Lung (tissue), 12 donors: ENCODE data around the gene PDIA2. TPM values are rescaled to one million over a fixed set of nuclear protein-coding genes. Genes with fewer than 3 reads are reported as not detected.
A peak's percentile ranks its signal among the peaks of the same experiment; 100 is the strongest.

Source experiments
- ATAC-seq: fragments of 200-7000 bp; cut with Tn5 transposase; one replicate; pipeline ENCODE4 v1.9.1; 2020; ENCODE audit warnings: moderate number of reproducible peaks; ENCODE audit not compliant: insufficient read depth, low FRiP score
- DNase-seq, 3 donors: peaks; one replicate each; pipeline ENCODE4 v3.0.0-alpha.2; 2013 to 2017
- H3K27ac ChIP-seq, 2 donors: one replicate each; pipeline ENCODE4 v1.5.1; 2013; ENCODE audit warnings: mild to moderate bottlenecking in 2 of 2, moderate library complexity in 2 of 2, control low read depth in 1 of 2, inconsistent platforms in 1 of 2, low read depth in 1 of 2, low read length in 1 of 2
- H3K27me3 ChIP-seq, 3 donors: one replicate each; pipeline ENCODE4 v1.5.1; 2013; ENCODE audit warnings: low read length in 2 of 3; ENCODE audit not compliant: control insufficient read depth in 3 of 3, insufficient read depth in 3 of 3
- H3K36me3 ChIP-seq, 4 donors: one replicate each; pipeline ENCODE4 v1.5.1; 2013; ENCODE audit warnings: low read length in 4 of 4, mild to moderate bottlenecking in 1 of 4, moderate library complexity in 1 of 4; ENCODE audit not compliant: control insufficient read depth in 4 of 4, insufficient read depth in 4 of 4
- H3K4me1 ChIP-seq, 5 donors: one replicate each; pipeline ENCODE4 v1.5.1; 2013; ENCODE audit warnings: low read length in 5 of 5, mild to moderate bottlenecking in 2 of 5, moderate library complexity in 1 of 5; ENCODE audit not compliant: control insufficient read depth in 5 of 5, insufficient read depth in 5 of 5
- H3K4me3 ChIP-seq: one replicate; pipeline ENCODE4 v1.5.1; 2013; ENCODE audit warnings: mild to moderate bottlenecking, control low read depth, moderate library complexity
- H3K9ac ChIP-seq, 2 donors: one replicate each; pipeline ENCODE4 v1.5.1; 2013; ENCODE audit warnings: low read length in 2 of 2, control low read depth in 1 of 2; ENCODE audit not compliant: insufficient read depth in 1 of 2
- H3K9me3 ChIP-seq, 4 donors: one replicate each; pipeline ENCODE4 v1.5.1; 2013; ENCODE audit warnings: low read length in 3 of 4, mild to moderate bottlenecking in 1 of 4, moderate library complexity in 1 of 4; ENCODE audit not compliant: control insufficient read depth in 4 of 4, insufficient read depth in 3 of 4
- CTCF ChIP-seq: IDR thresholded peaks from 2 replicates; pipeline ENCODE4 v1.5.1; 2012; ENCODE audit warnings: mild to moderate bottlenecking; ENCODE audit errors: control extremely low read depth, extremely low read depth
- WGBS, 2 donors: extraction: QIAGEN DNeasy Blood & Tissue Kit; methylation state at CpG; one replicate each; pipeline ENCODE4 v1.1.7; 2013; 5-methylcytosine and 5-hydroxymethylcytosine counted together
- polyA plus RNA-seq, 2 donors: library from polyadenylated mRNA; stranded (reverse); fragments of 200-250 nt; gene quantifications; one replicate each; pipeline ENCODE4 v1.2.1, GENCODE V29; 2013
- total RNA-seq, 2 donors: library from RNA; depleted of rRNA in 1 of 2; stranded (reverse); fragments of >200 nt in 1 of 2; gene quantifications; one replicate each; pipeline ENCODE4 v1.2.1, GENCODE V29; 2014 to 2021
- donor health status: control.
- donor health status: control.
- donor health status: Bipolar disorder and iron deficiency.
- donor health status: healthy.
- donor health status: DM: yes; HTN: yes; CAD: no.

Gene PDIA2
- total and polyA plus RNA-seq, 4 donors = 0.19 to 0.65 (median 0.24) TPM

- no peak for ATAC-seq
- Histone ChIP-seq H3K27me3 (peaks cover 7 to 19% (median 9%) of the 10 kb centered on the region in 3 donors), H3K4me3 (no peak overlapping the region), H3K9me3 (peaks cover 0 to 1% (median 0%) of the 10 kb centered on the region in 4 donors), H3K4me1 (peaks cover 0 to 17% (median 0%) of the 10 kb centered on the region in 5 donors), H3K9ac (no peak overlapping the region), H3K36me3 (no peaks in the 10 kb centered on the region), H3K27ac (no peak overlapping the region)
- 72 to 76% methylated on average over 7 of the region's 7 CpGs for WGBS, 2 donors
- TF ChIP-seq CTCF = no peak
- no peak for DNase-seq
Measured at GRCh38 chr16:279531-279930, 3.4 kb upstream of the PDIA2 start.

GRCh38 chr16:280005-280460 is 2.9 kb upstream of the PDIA2 start:
- H3K27me3 ChIP-seq = peaks cover 4 to 16% (median 9%) of the 10 kb centered on the region in 3 donors
- DNase-seq = no peak

GRCh38 chr16:280552-280951 is 2.4 kb upstream of the PDIA2 start, which contains the start of gene ARHGDIG:
TSS of gene ARHGDIG (plus strand) at chr16:280591. CDS start at chr16:280681, 90 bp downstream.
- DNase-seq (peak in 2 of 3 donors; percentile 9 to 37), ATAC-seq (no peak)
- no peaks in the 10 kb centered on the region for H3K9me3 ChIP-seq
- no peaks in the 10 kb centered on the region for H3K36me3 ChIP-seq
- peaks cover 4 to 16% (median 9%) of the 10 kb centered on the region in 3 donors for H3K27me3 ChIP-seq
- TF ChIP-seq CTCF = no peak
- no peak within 1 kb of the TSS for H3K27ac ChIP-seq
- 0 to 2% methylated on average over 18 to 54 of the region's 54 CpGs for WGBS, 2 donors
- peaks cover 0 to 15% (median 0%) of the 10 kb centered on the region in 5 donors for H3K4me1 ChIP-seq
- H3K9ac ChIP-seq = no peak within 1 kb of the TSS
- H3K4me3 ChIP-seq = no peak within 1 kb of the TSS

More at GRCh38 chr16:280005-280460, 2.9 kb upstream of the PDIA2 start:
- TF ChIP-seq CTCF = no peak
- no peak overlapping the region for H3K4me3 ChIP-seq
- WGBS, 2 donors = 8 to 11% methylated on average over 36 to 47 of the region's 47 CpGs
- no peak overlapping the region for H3K9ac ChIP-seq
- no peaks in the 10 kb centered on the region for H3K36me3 ChIP-seq
- no peak for ATAC-seq
- peaks cover 0 to 15% (median 0%) of the 10 kb centered on the region in 5 donors for H3K4me1 ChIP-seq
- no peak overlapping the region for H3K27ac ChIP-seq
- peaks cover 0 to 1% (median 0%) of the 10 kb centered on the region in 4 donors for H3K9me3 ChIP-seq
